ENCODE data around the gene MDC1. TPM values are rescaled to one million over a fixed set of nuclear protein-coding genes. Genes with fewer than 3 reads are reported as not detected.

The MDC1 gene
- total RNA-seq, 1 experiment from 2014 or later, result 46.6 TPM

GRCh38 chr6:30685157-30686008, 31.7 kb downstream of the MDC1 start:
- BruUV-seq (replicated peaks), result no TSS peak
- H3K27ac Mint-ChIP-seq (ENCODE audit: unreplicated experiment), result peak overlapping the region; percentile 68
- Histone ChIP-seq H3K27me3 (replicated peaks; ENCODE audit: control insufficient read depth, insufficient read depth, low read length) (no peaks in the 10 kb centered on the region), H3K9me3 (no peaks in the 10 kb centered on the region), H3K4me1 (peaks cover 17% of the 10 kb centered on the region), H3K4me3 (ENCODE audit: low read depth, low read length) (no peak overlapping the region), H3K36me3 (ENCODE audit: control insufficient read depth, insufficient read depth, low read length) (no peaks in the 10 kb centered on the region)
- intact Hi-C loops (cut with micrococcal nuclease; ENCODE audit: unreplicated experiment), result no loop called here
- H3K27me3 Mint-ChIP-seq (ENCODE audit: insufficient read depth, unreplicated experiment), result no peaks in the 10 kb centered on the region
- H3K4me3 Mint-ChIP-seq (ENCODE audit: unreplicated experiment), result peak overlapping the region; percentile 82
- peaks cover 10% of the 10 kb centered on the region for H3K36me3 Mint-ChIP-seq (ENCODE audit: insufficient read depth, unreplicated experiment)
- no peaks in the 10 kb centered on the region for H3K9me3 Mint-ChIP-seq (ENCODE audit: unreplicated experiment)
- POLR2A ChIA-PET, result no interaction called here
- no peak for DNase-seq
- no peak for TF ChIP-seq CTCF (IDR thresholded peaks at IDR 0.05; ENCODE audit: insufficient read depth in 1 of 2, low read depth in 1 of 2, low read length in 1 of 2, severe bottlenecking in 1 of 2, unreplicated experiment in 1 of 2)
- peaks cover 32% of the 10 kb centered on the region for H3K4me1 Mint-ChIP-seq (ENCODE audit: low read depth, unreplicated experiment)
- CTCF ChIA-PET, result interaction anchor here (0.8 kb wide), 1 partner anchor 10 kb away, joined by 3 read pairs; no protein-coding TSS in a partner anchor

GRCh38 chr6:30684386-30685156, 32.5 kb downstream of the MDC1 start:
- DNase-seq, result no peak
- TF ChIP-seq CTCF (IDR thresholded peaks at IDR 0.05; ENCODE audit: insufficient read depth in 1 of 2, low read depth in 1 of 2, low read length in 1 of 2, severe bottlenecking in 1 of 2, unreplicated experiment in 1 of 2), result no peak
- Mint-ChIP-seq H3K27me3 (ENCODE audit: insufficient read depth, unreplicated experiment) (no peaks in the 10 kb centered on the region), H3K9me3 (ENCODE audit: unreplicated experiment) (no peaks in the 10 kb centered on the region), H3K36me3 (ENCODE audit: insufficient read depth, unreplicated experiment) (peaks cover 10% of the 10 kb centered on the region), H3K27ac (ENCODE audit: unreplicated experiment) (no peak overlapping the region), H3K4me3 (ENCODE audit: unreplicated experiment) (peak overlapping the region; percentile 15), H3K4me1 (ENCODE audit: low read depth, unreplicated experiment) (peaks cover 28% of the 10 kb centered on the region)
- CTCF ChIA-PET, result interaction anchor here (0.8 kb wide), 1 partner anchor 11 kb away, joined by 3 read pairs; no protein-coding TSS in a partner anchor
- Histone ChIP-seq H3K4me3 (ENCODE audit: low read depth, low read length) (no peak overlapping the region), H3K36me3 (ENCODE audit: control insufficient read depth, insufficient read depth, low read length) (no peaks in the 10 kb centered on the region), H3K27me3 (replicated peaks; ENCODE audit: control insufficient read depth, insufficient read depth, low read length) (no peaks in the 10 kb centered on the region), H3K9me3 (no peaks in the 10 kb centered on the region), H3K4me1 (peaks cover 12% of the 10 kb centered on the region; the same call in 1 of the 2 replicates)
- intact Hi-C loops (cut with micrococcal nuclease; ENCODE audit: unreplicated experiment), result no loop called here
- POLR2A ChIA-PET, result no interaction called here
- no TSS peak for BruUV-seq (replicated peaks)

- BruUV-seq (replicated peaks), result no TSS peak
- POLR2A ChIA-PET, result no interaction called here
- Mint-ChIP-seq H3K9me3 (ENCODE audit: unreplicated experiment) (no peaks in the 10 kb centered on the region), H3K4me1 (ENCODE audit: low read depth, unreplicated experiment) (peaks cover 24% of the 10 kb centered on the region), H3K4me3 (ENCODE audit: unreplicated experiment) (peak overlapping the region; percentile 15), H3K36me3 (ENCODE audit: insufficient read depth, unreplicated experiment) (peaks cover 13% of the 10 kb centered on the region), H3K27ac (ENCODE audit: unreplicated experiment) (no peak overlapping the region), H3K27me3 (ENCODE audit: insufficient read depth, unreplicated experiment) (no peaks in the 10 kb centered on the region)
- CTCF ChIA-PET, result interaction anchor here (1.6 kb wide), 1 partner anchor 47 kb away, joined by 3 read pairs; no protein-coding TSS in a partner anchor
- intact Hi-C loops (cut with micrococcal nuclease; ENCODE audit: unreplicated experiment), result no loop called here
- TF ChIP-seq CTCF (IDR thresholded peaks at IDR 0.05; ENCODE audit: insufficient read depth in 1 of 2, low read depth in 1 of 2, low read length in 1 of 2, severe bottlenecking in 1 of 2, unreplicated experiment in 1 of 2), result no peak
- Histone ChIP-seq H3K36me3 (ENCODE audit: control insufficient read depth, insufficient read depth, low read length) (no peaks in the 10 kb centered on the region), H3K4me1 (peaks cover 12% of the 10 kb centered on the region; the same call in 1 of the 2 replicates), H3K9me3 (no peaks in the 10 kb centered on the region), H3K27me3 (replicated peaks; ENCODE audit: control insufficient read depth, insufficient read depth, low read length) (no peaks in the 10 kb centered on the region), H3K4me3 (ENCODE audit: low read depth, low read length) (no peak overlapping the region)
- no peak for DNase-seq
Observed at GRCh38 chr6:30683980-30684338, 33.1 kb downstream of the MDC1 start.

Measured in Caco-2 (cell line).